ENCODE measurements around the gene KCTD5. TPM values are rescaled to one million over a fixed set of nuclear protein-coding genes. Genes with fewer than 3 reads are reported as not detected.

Gene KCTD5
- total RNA-seq, 4 donors from 2014 or later = 15.1 to 31.1 (median 19.5) TPM

DNA sequence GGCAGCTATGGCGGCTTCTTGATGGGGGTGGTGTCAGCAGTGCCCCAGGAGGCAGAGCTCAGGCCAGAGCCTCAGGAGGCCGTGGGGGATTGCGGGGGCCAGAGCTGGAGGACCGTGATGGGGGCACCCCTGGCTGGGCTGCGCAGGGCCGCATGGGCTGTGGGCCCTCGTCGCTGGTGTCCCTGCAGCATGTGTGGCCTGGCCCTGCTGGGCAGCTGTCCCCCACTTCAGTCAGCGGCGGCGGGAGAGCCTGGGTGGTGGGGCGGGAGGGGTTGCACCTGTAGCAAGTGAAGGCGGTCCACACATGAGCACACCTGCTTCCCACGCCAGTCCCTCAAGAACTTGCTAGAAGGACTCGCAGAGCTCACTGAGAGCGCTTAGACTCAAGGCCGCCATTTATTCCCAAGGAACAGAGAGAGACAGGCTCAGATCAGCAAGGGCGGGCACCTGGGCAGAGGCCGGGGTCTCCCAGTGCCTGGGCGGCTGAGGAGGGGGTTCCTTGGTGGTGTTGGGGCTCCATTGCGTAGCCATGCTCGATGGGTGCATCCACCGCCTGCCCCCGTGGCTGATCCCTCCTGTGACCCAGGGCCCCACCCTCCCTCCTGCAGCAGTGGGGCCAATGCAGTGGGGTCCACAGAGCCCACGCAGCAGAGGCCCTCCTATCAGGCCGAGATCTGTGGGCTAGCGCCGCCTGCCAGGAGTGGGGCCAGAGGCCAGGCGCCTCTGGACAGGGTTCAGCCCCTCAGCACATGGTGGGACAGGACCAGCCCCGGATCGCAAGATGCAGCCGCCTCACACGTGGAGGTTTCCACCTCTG lies 22.1 kb downstream of the KCTD5 start:
- Histone ChIP-seq H3K36me3 (peaks cover 0 to 100% of the 10 kb centered on the region in 2 donors), H3K9me3 (no peaks in the 10 kb centered on the region), H3K27me3 (no peaks in the 10 kb centered on the region), H3K4me1 (no peaks in the 10 kb centered on the region), H3K27ac (no peak overlapping the region), H3K4me3 (no peak overlapping the region)
- TF ChIP-seq POLR2A (IDR thresholded peaks at IDR 0.05) = no peak
- no peak for TF ChIP-seq CTCF (IDR thresholded peaks at IDR 0.05)
- TF ChIP-seq EP300 (IDR thresholded peaks at IDR 0.05) = no peak
- no peak for TF ChIP-seq POLR2AphosphoS5 (IDR thresholded peaks at IDR 0.05)
- 100% methylated on average over 1 of the region's 33 CpGs; no CpG with 5 or more reads in 1 of the 2 donors for whole genome bisulfite sequencing, 2 donors (ENCODE audit: low coverage in 1 of 2)
- no peak for ATAC-seq

DNA sequence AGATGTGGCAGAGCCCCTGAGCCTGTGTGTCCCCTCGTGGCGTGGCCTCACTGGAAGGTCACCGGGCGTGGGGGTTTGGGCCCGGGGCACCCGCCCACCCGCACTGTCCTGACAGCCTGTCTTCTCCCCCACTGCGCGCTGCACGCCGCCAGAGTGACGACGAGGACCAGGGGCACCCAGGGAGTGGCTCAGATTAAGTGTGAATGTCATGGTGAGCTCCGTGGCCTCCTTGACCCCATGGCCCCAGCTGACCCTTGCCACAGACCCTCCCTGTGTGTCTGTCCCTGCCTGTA lies 22.6 kb downstream of the KCTD5 start:
- H3K27ac ChIP-seq = no peak overlapping the region

GRCh38 chr16:2705351-2705750 lies 23.0 kb downstream of the KCTD5 start:
- Histone ChIP-seq H3K27ac (no peak overlapping the region), H3K36me3 (peaks cover 0 to 99% of the 10 kb centered on the region in 2 donors), H3K27me3 (no peaks in the 10 kb centered on the region), H3K4me1 (no peaks in the 10 kb centered on the region), H3K4me3 (no peak overlapping the region), H3K9me3 (no peaks in the 10 kb centered on the region)
- WGBS, 2 donors (ENCODE audit: low coverage in 1 of 2) = no CpG with 5 or more reads among the region's 10 CpGs
- TF ChIP-seq POLR2AphosphoS5 (IDR thresholded peaks at IDR 0.05) = no peak
- TF ChIP-seq EP300 (IDR thresholded peaks at IDR 0.05) = no peak
- TF ChIP-seq POLR2A (IDR thresholded peaks at IDR 0.05) = no peak
- no peak for TF ChIP-seq CTCF (IDR thresholded peaks at IDR 0.05)
- no peak for ATAC-seq

More for the DNA sequence above, 22.6 kb downstream of the KCTD5 start:
- WGBS, 2 donors (ENCODE audit: low coverage in 1 of 2) = no CpG with 5 or more reads among the region's 14 CpGs
- ATAC-seq = no peak
- Histone ChIP-seq H3K4me1 (no peaks in the 10 kb centered on the region), H3K4me3 (no peak overlapping the region), H3K27me3 (no peaks in the 10 kb centered on the region), H3K36me3 (peaks cover 0 to 100% of the 10 kb centered on the region in 2 donors), H3K9me3 (no peaks in the 10 kb centered on the region)
- TF ChIP-seq EP300 (IDR thresholded peaks at IDR 0.05) (no peak), CTCF (IDR thresholded peaks at IDR 0.05) (no peak), POLR2A (IDR thresholded peaks at IDR 0.05) (no peak), POLR2AphosphoS5 (IDR thresholded peaks at IDR 0.05) (no peak)

DNA sequence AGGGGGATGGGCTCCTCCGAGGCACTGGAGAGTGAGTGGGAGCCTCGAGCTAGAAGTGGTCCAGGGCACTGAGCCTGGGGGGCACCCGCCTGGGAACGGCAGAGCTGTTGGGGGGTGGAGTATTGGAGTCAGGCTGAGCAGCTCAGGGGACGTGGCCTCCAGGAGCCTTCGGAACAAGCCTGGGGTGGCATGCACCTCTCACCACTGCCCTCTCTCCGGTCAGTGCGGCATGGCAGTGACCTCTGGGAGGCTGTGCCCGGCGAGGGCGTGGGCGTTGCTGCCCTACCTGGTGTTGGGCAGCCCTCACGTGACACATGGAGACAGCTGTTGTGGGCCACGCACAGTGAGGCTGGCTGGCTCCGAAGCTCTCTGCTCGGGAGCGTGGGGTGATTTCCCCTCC lies 23.8 kb downstream of the KCTD5 start:
- Histone ChIP-seq H3K27me3 (no peaks in the 10 kb centered on the region), H3K36me3 (peaks cover 0 to 92% of the 10 kb centered on the region in 2 donors), H3K4me3 (no peak overlapping the region), H3K9me3 (no peaks in the 10 kb centered on the region), H3K27ac (no peak overlapping the region), H3K4me1 (no peaks in the 10 kb centered on the region)
- TF ChIP-seq POLR2AphosphoS5 (IDR thresholded peaks at IDR 0.05) (no peak), CTCF (IDR thresholded peaks at IDR 0.05) (no peak), EP300 (IDR thresholded peaks at IDR 0.05) (no peak), POLR2A (IDR thresholded peaks at IDR 0.05) (no peak)
- no CpG with 5 or more reads among the region's 17 CpGs for WGBS, 2 donors (ENCODE audit: low coverage in 1 of 2)
- ATAC-seq = no peak

All from gastroesophageal sphincter (tissue), 4 donors.